H1 (cell line): Measurements from ENCODE around the gene CACNB2. TPM values are rescaled to one million over a fixed set of nuclear protein-coding genes. Genes with fewer than 3 reads are reported as not detected.

Experiments
- CTCF ChIA-PET: fragments of 300-600 bp; sonication (Branson Sonifier 250); formaldehyde crosslinking; loops from one replicate; lab custom pipeline; 2021; ENCODE audit not compliant: partially characterized antibody; lab: Charles Lee
- POLR2A ChIA-PET: fragments of 300-600 bp; sonication (Branson Sonifier 250); formaldehyde crosslinking; loops from one replicate; lab custom pipeline; 2021; ENCODE audit warnings: inconsistent platforms; ENCODE audit not compliant: partially characterized antibody; lab: Charles Lee
- DNase-seq, 2 experiments: peaks; one replicate each; pipeline versions ENCODE4 v3.0.0 to v3.0.0-alpha.2; 2010 to 2022; ENCODE audit warnings: low spot score in 2 of 2, low read depth in 1 of 2, mixed read lengths in 1 of 2
- FAIRE-seq: peaks from 2 replicates; lab custom pipeline; 2011; peaks lifted over from hg19 to GRCh38; lab: Jason Lieb, UNC
- H2AFZ ChIP-seq: 2 replicates; pipeline ENCODE4 v1.8.1; 2012; ENCODE audit warnings: low read length, inconsistent platforms
- H2AK5ac ChIP-seq: 2 replicates; pipeline ENCODE4 v1.6.1; 2013; ENCODE audit warnings: low read depth, low read length
- H2BK120ac ChIP-seq: replicated peaks from 2 replicates; pipeline ENCODE3; 2013; ENCODE audit warnings: low read depth, low read length, inconsistent platforms
- H2BK12ac ChIP-seq: 2 replicates; pipeline ENCODE4 v1.6.1; 2013; ENCODE audit warnings: low read depth, low read length
- H2BK15ac ChIP-seq: 2 replicates; pipeline ENCODE4 v1.6.1; 2013; ENCODE audit warnings: low read length
- H2BK20ac ChIP-seq: 2 replicates; pipeline ENCODE4 v1.6.1; 2013; ENCODE audit warnings: low read length
- H2BK5ac ChIP-seq: 2 replicates; pipeline ENCODE4 v1.6.1; 2013; ENCODE audit warnings: low read depth, low read length
- H3K14ac ChIP-seq: 2 replicates; pipeline ENCODE4 v1.6.1; 2013; ENCODE audit warnings: inconsistent platforms; ENCODE audit not compliant: insufficient read length
- H3K18ac ChIP-seq: 2 replicates; pipeline ENCODE4 v1.6.1; 2013; ENCODE audit warnings: low read length; ENCODE audit errors: extremely low read depth
- H3K23ac ChIP-seq: 2 replicates; pipeline ENCODE4 v1.6.1; 2013; ENCODE audit warnings: inconsistent platforms; ENCODE audit not compliant: insufficient read length
- H3K23me2 ChIP-seq: 2 replicates; pipeline ENCODE4 v1.6.1; 2013; ENCODE audit warnings: low read depth, low read length
- H3K27ac ChIP-seq: 2 replicates; pipeline ENCODE4 v1.6.1; 2011; ENCODE audit warnings: low read depth, low read length, inconsistent platforms
- H3K27me3 ChIP-seq, 4 experiments: replicated peaks in 1 of 4; 1 replicate in 1 of 4; 2 replicates in 3 of 4; pipeline versions ENCODE4 v1.6.1 to v1.8.1; 2011 to 2013; ENCODE audit warnings: low read length in 3 of 4, mild to moderate bottlenecking in 3 of 4, inconsistent platforms in 2 of 4, mixed read lengths in 2 of 4, moderate library complexity in 1 of 4; ENCODE audit not compliant: control insufficient read depth in 3 of 4, insufficient read depth in 3 of 4; ENCODE audit errors: extremely low read depth in 1 of 4
- H3K36me3 ChIP-seq, 4 experiments: 2 replicates each; pipeline versions ENCODE4 v1.6.1 to v1.8.1; 2011 to 2013; ENCODE audit warnings: mild to moderate bottlenecking in 4 of 4, low read length in 3 of 4, moderate library complexity in 2 of 4, control low read depth in 1 of 4, inconsistent platforms in 1 of 4; ENCODE audit not compliant: insufficient read depth in 4 of 4, control insufficient read depth in 2 of 4
- H3K4ac ChIP-seq: replicated peaks from 2 replicates; pipeline ENCODE3; 2013; ENCODE audit warnings: low read length, low read depth, mixed read lengths, inconsistent platforms; ENCODE audit not compliant: insufficient read length
- H3K4me1 ChIP-seq, 4 experiments: replicated peaks in 1 of 4; 1 replicate in 1 of 4; 2 replicates in 3 of 4; pipeline versions ENCODE4 v1.6.1 to v1.8.1; 2011 to 2013; ENCODE audit warnings: low read length in 3 of 4, inconsistent platforms in 2 of 4, mixed read lengths in 1 of 4; ENCODE audit not compliant: insufficient read depth in 4 of 4, control insufficient read depth in 3 of 4
- H3K4me2 ChIP-seq, 2 experiments: 2 replicates each; pipeline versions ENCODE4 v1.6.1 to v1.8.1; 2011 to 2013; ENCODE audit warnings: low read depth in 2 of 2, low read length in 2 of 2, control low read depth in 1 of 2, inconsistent platforms in 1 of 2, mild to moderate bottlenecking in 1 of 2; ENCODE audit not compliant: insufficient read depth in 1 of 2
- H3K4me3 ChIP-seq, 4 experiments: fragments of 200-600, 300-600 bp in 1 of 4; sonication (generic), shearing (Covaris generic), sonication (Bioruptor Twin) in 1 of 4; 2 replicates each; pipeline versions ENCODE4 v1.5.1 to v1.8.1; 2011 to 2016; ENCODE audit warnings: low read length in 4 of 4, low read depth in 3 of 4, control low read depth in 2 of 4, inconsistent platforms in 2 of 4, mild to moderate bottlenecking in 2 of 4, mixed read lengths in 1 of 4, moderate library complexity in 1 of 4; ENCODE audit not compliant: insufficient read depth in 2 of 4; ENCODE audit errors: extremely low read depth in 1 of 4
- H3K56ac ChIP-seq: replicated peaks from 2 replicates; pipeline ENCODE3; 2013; ENCODE audit warnings: low read depth, mild to moderate bottlenecking, mixed read lengths, low read length, inconsistent platforms; ENCODE audit not compliant: insufficient read length
- H3K79me1 ChIP-seq: 2 replicates; pipeline ENCODE4 v1.6.1; 2013; ENCODE audit warnings: low read depth, low read length, control low read depth
- H3K79me2 ChIP-seq, 2 experiments: 2 replicates each; pipeline versions ENCODE4 v1.6.1 to v1.8.1; 2012 to 2013; ENCODE audit warnings: low read length in 2 of 2, mild to moderate bottlenecking in 2 of 2, inconsistent platforms in 1 of 2; ENCODE audit not compliant: insufficient read depth in 2 of 2, control insufficient read depth in 1 of 2
- H3K9ac ChIP-seq, 4 experiments: replicated peaks in 1 of 4; 1 replicate in 1 of 4; 2 replicates in 3 of 4; pipeline versions ENCODE4 v1.6.1 to v1.8.1; 2011 to 2013; ENCODE audit warnings: low read depth in 3 of 4, low read length in 3 of 4, control low read depth in 2 of 4, mild to moderate bottlenecking in 2 of 4, moderate library complexity in 2 of 4, inconsistent platforms in 1 of 4; ENCODE audit errors: extremely low read depth in 1 of 4
- H3K9me3 ChIP-seq, 2 experiments: 2 replicates each; pipeline versions ENCODE4 v1.6.1 to v1.8.1; 2012 to 2013; ENCODE audit warnings: mild to moderate bottlenecking in 2 of 2, moderate library complexity in 2 of 2, control low read depth in 1 of 2, inconsistent platforms in 1 of 2, low read depth in 1 of 2, low read length in 1 of 2, mixed read lengths in 1 of 2; ENCODE audit not compliant: insufficient read depth in 2 of 2
- H4K20me1 ChIP-seq, 2 experiments: replicated peaks in 1 of 2; 2 replicates each; pipeline versions ENCODE3 to v1.8.1; 2011 to 2013; ENCODE audit warnings: inconsistent platforms in 2 of 2, low read length in 2 of 2, mild to moderate bottlenecking in 1 of 2; ENCODE audit not compliant: insufficient read depth in 2 of 2, control insufficient read depth in 1 of 2
- H4K5ac ChIP-seq: 2 replicates; pipeline ENCODE4 v1.6.1; 2013; ENCODE audit warnings: low read length, low read depth, mixed read lengths, inconsistent platforms; ENCODE audit not compliant: insufficient read length
- H4K8ac ChIP-seq: 2 replicates; pipeline ENCODE4 v1.8.0; 2013; ENCODE audit warnings: mild to moderate bottlenecking, moderate library complexity, low read length, inconsistent platforms; ENCODE audit not compliant: insufficient read depth; ENCODE audit errors: extremely low read depth
- H4K91ac ChIP-seq: replicated peaks from 2 replicates; pipeline ENCODE3; 2013; ENCODE audit warnings: low read length, mixed read lengths, inconsistent platforms; ENCODE audit not compliant: insufficient read length
- ATF3 ChIP-seq: IDR thresholded peaks from 2 replicates; pipeline ENCODE4 v1.6.1; 2011; ENCODE audit warnings: low read depth, mild to moderate bottlenecking, low read length; ENCODE audit not compliant: insufficient read depth
- BCL11A ChIP-seq, 2 experiments: IDR thresholded peaks; one replicate each; pipeline ENCODE4 v1.6.1; 2011; ENCODE audit warnings: low read depth in 2 of 2, low read length in 2 of 2, mild to moderate bottlenecking in 2 of 2
- CBX5 ChIP-seq: fragments of 300-800, 300-1000 bp; sonication (generic); IDR thresholded peaks from 2 replicates; pipeline ENCODE4 v1.7.1; 2016; ENCODE audit warnings: antibody characterized with exemption, low read length, low read depth
- CHD2 ChIP-seq: IDR thresholded peaks from 2 replicates; pipeline ENCODE4 v1.6.1; 2012; ENCODE audit warnings: low read length, improper control_type of control experiment
- GTF2F1 ChIP-seq: IDR thresholded peaks from 2 replicates; pipeline ENCODE4 v1.6.1; 2012; ENCODE audit warnings: low read depth, low read length, improper control_type of control experiment, borderline replicate concordance
- NRF1 ChIP-seq: IDR thresholded peaks from 2 replicates; pipeline ENCODE4 v1.6.1; 2011; ENCODE audit warnings: mild to moderate bottlenecking, low read depth, low read length, improper control_type of control experiment
- RAD21 ChIP-seq, 2 experiments: IDR thresholded peaks in 1 of 2; conservative IDR thresholded peaks in 1 of 2; 2 replicates each; pipeline ENCODE4 v1.6.1; 2011; ENCODE audit warnings: low read depth in 2 of 2, low read length in 2 of 2, improper control_type of control experiment in 1 of 2, inconsistent platforms in 1 of 2, mild to moderate bottlenecking in 1 of 2, moderate library complexity in 1 of 2
- SIX5 ChIP-seq: IDR thresholded peaks from 2 replicates; pipeline ENCODE4 v1.6.1; 2011; ENCODE audit warnings: mild to moderate bottlenecking, low read depth, low read length
- SP1 ChIP-seq: IDR thresholded peaks from 2 replicates; pipeline ENCODE4 v1.6.1; 2011; ENCODE audit warnings: low read depth, low read length
- SP2 ChIP-seq: IDR thresholded peaks from 2 replicates; pipeline ENCODE4 v1.6.1; 2012; ENCODE audit warnings: mild to moderate bottlenecking, low read length, inconsistent platforms
- YY1 ChIP-seq: IDR thresholded peaks from 2 replicates; pipeline ENCODE4 v1.6.1; 2011; ENCODE audit warnings: low read depth, mild to moderate bottlenecking, low read length
- WGBS, 2 experiments: shearing (Covaris generic) in 1 of 2; methylation state at CpG; one replicate each; pipeline versions ENCODE4 v1.1.6 to v1.1.7; 2013 to 2015; ENCODE audit warnings: low lambda C conversion rate in 2 of 2, mixed read lengths in 2 of 2, inconsistent platforms in 1 of 2, low coverage in 1 of 2, missing lambda C conversion rate in 1 of 2; ENCODE audit not compliant: insufficient replicate concordance in 2 of 2, insufficient coverage in 1 of 2, insufficient read length in 1 of 2; ENCODE audit errors: extremely low coverage in 1 of 2, missing lambda C conversion rate in 1 of 2; 5-methylcytosine and 5-hydroxymethylcytosine counted together
- polyA plus RNA-seq, 7 experiments: library from polyadenylated mRNA; depleted of rRNA in 3 of 7; stranded (reverse) in 5 of 7; unstranded in 2 of 7; fragments of >200 nt in 5 of 7; fragments of 200-250 nt in 2 of 7; gene quantifications; 1 replicate in 5 of 7; 2 replicates in 1 of 7; 4 replicates in 1 of 7; pipeline versions ENCODE4 v1.2.1 to v1.2.3, GENCODE V29; 2011 to 2013; ENCODE audit warnings: missing spikeins in 2 of 7, mixed read lengths in 2 of 7
- total RNA-seq: library from RNA; stranded (reverse); fragmentation: NEBNext Ultra II Directional; extraction: Animal tissue kit (Norgen Biotek cat#: 25700); gene quantifications from 2 replicates; pipeline ENCODE4 v1.2.1, GENCODE V29; 2021
- TF ChIP-seq, protein P1 (sequence below): IDR thresholded peaks from 2 replicates; pipeline ENCODE4 v1.6.1; 2011; ENCODE audit warnings: low read length, improper control_type of control experiment

Gene CACNB2
- total and polyA plus RNA-seq, 2 of the 8 experiments (the other 6 are each of a cell fraction or from before 2014, with no cell fraction given) = 2.4 to 3.2 TPM

GRCh38 chr10:18216482-18216881 lies 76.3 kb downstream of the CACNB2 start:
- Histone ChIP-seq H3K4me1 (no peaks in the 10 kb centered on the region), H4K91ac (no peak overlapping the region), H3K18ac (no peak overlapping the region), H4K8ac (no peak overlapping the region), H3K4me2 (no peak overlapping the region), H3K36me3 (no peaks in the 10 kb centered on the region), H3K79me1 (no peaks in the 10 kb centered on the region), H2BK20ac (no peak overlapping the region), H2AFZ (no peak overlapping the region), H3K79me2 (no peaks in the 10 kb centered on the region), H2BK120ac (no peak overlapping the region), H4K20me1 (no peaks in the 10 kb centered on the region), H3K4ac (no peak overlapping the region), H2AK5ac (no peak overlapping the region), H2BK15ac (no peak overlapping the region), H3K4me3 (no peak overlapping the region), H4K5ac (no peak overlapping the region), H3K9me3 (no peaks in the 10 kb centered on the region), H3K56ac (no peak overlapping the region), H2BK12ac (no peak overlapping the region), H3K27ac (no peak overlapping the region), H3K9ac (no peak overlapping the region), H3K23me2 (no peaks in the 10 kb centered on the region), H3K14ac (no peak overlapping the region), H2BK5ac (no peak overlapping the region), H3K23ac (no peak overlapping the region), H3K27me3 (no peaks in the 10 kb centered on the region)
- DNase-seq (no peak), FAIRE-seq (no peak)
- 76% methylated on average over 2 of the region's 2 CpGs; no CpG with 5 or more reads in 1 of the 2 experiments for WGBS, 2 experiments
- CTCF ChIA-PET = interaction anchor here (0.5 to 3.0 kb wide), 45 partner anchors 8 to 610 kb away, joined by 3 to 19 read pairs (median 3); no protein-coding TSS in a partner anchor
- POLR2A ChIA-PET = no interaction called here
- TF ChIP-seq NRF1 (no peak), SP2 (no peak), SIX5 (no peak), CBX5 (no peak), RAD21 (IDR thresholded peaks at IDR 0.05 in 1 of 2, conservative IDR thresholded peaks at IDR 0.05 in 1 of 2; ENCODE audit: low read depth in 2 of 2, low read length in 2 of 2) (peak; percentile 56 to 65; a peak in 3 of 4 replicates), GTF2F1 (no peak), BCL11A (IDR thresholded peaks at IDR 0.05; ENCODE audit: low read depth in 2 of 2, low read length in 2 of 2) (no peak), YY1 (no peak), SP1 (no peak), ATF3 (no peak), CHD2 (no peak)
- TF ChIP-seq, protein P1, sequence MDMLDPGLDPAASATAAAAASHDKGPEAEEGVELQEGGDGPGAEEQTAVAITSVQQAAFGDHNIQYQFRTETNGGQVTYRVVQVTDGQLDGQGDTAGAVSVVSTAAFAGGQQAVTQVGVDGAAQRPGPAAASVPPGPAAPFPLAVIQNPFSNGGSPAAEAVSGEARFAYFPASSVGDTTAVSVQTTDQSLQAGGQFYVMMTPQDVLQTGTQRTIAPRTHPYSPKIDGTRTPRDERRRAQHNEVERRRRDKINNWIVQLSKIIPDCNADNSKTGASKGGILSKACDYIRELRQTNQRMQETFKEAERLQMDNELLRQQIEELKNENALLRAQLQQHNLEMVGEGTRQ = no peak
